RWPE1 (cell line): ENCODE data around the gene LCMT1.

Experiments
- CTCF ChIA-PET: fragments of 350-600 bp; sonication (Branson Sonifier 250); formaldehyde crosslinking; extraction: SDS; loops from one replicate; lab custom pipeline; 2021; lab: Yijun Ruan, JAX
- POLR2A ChIA-PET: fragments of 400-600 bp; formaldehyde crosslinking; extraction: SDS; loops from one replicate; lab custom pipeline; 2020; ENCODE audit warnings: antibody characterized with exemption; ENCODE audit not compliant: low non-redundant PET; lab: Yijun Ruan, JAX
- DNase-seq: peaks from one replicate; pipeline ENCODE4 v3.0.0; 2012; ENCODE audit warnings: low spot score
- H3K27ac ChIP-seq: fragments of 450-650 bp; 2 replicates; pipeline ENCODE4 v1.5.1; 2017
- TF ChIP-seq, protein P1 (sequence below): fragments of 450-650 bp; conservative IDR thresholded peaks from 2 replicates; pipeline ENCODE4 v1.5.1; 2017; ENCODE audit warnings: low read depth, mild to moderate bottlenecking

Gene LCMT1

DNA sequence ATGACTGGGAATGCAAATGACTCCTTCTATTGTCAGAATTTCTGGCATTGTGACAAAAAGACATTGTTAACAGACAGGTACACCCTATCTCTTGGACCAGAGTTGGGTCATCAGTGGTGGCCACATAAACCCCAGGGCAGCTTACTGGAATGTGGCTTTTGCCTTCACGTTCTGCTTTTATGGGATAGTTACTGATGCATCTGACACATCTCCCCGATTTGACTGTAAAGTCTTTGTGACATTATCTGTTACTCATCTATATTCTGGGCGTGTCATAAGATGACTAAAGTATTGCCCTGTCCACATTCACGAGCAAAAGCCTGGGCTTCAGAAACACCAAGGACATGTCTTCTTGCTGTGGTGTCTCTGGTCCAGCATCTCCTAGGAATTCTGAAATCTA, 86.5 kb downstream of the LCMT1 start:
- ChIA-PET POLR2A (no interaction called here), CTCF (no interaction called here)
- no peak overlapping the region for H3K27ac ChIP-seq
- TF ChIP-seq, protein P1, sequence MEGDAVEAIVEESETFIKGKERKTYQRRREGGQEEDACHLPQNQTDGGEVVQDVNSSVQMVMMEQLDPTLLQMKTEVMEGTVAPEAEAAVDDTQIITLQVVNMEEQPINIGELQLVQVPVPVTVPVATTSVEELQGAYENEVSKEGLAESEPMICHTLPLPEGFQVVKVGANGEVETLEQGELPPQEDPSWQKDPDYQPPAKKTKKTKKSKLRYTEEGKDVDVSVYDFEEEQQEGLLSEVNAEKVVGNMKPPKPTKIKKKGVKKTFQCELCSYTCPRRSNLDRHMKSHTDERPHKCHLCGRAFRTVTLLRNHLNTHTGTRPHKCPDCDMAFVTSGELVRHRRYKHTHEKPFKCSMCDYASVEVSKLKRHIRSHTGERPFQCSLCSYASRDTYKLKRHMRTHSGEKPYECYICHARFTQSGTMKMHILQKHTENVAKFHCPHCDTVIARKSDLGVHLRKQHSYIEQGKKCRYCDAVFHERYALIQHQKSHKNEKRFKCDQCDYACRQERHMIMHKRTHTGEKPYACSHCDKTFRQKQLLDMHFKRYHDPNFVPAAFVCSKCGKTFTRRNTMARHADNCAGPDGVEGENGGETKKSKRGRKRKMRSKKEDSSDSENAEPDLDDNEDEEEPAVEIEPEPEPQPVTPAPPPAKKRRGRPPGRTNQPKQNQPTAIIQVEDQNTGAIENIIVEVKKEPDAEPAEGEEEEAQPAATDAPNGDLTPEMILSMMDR, result no peak
- peak; percentile 12 for DNase-seq

DNA sequence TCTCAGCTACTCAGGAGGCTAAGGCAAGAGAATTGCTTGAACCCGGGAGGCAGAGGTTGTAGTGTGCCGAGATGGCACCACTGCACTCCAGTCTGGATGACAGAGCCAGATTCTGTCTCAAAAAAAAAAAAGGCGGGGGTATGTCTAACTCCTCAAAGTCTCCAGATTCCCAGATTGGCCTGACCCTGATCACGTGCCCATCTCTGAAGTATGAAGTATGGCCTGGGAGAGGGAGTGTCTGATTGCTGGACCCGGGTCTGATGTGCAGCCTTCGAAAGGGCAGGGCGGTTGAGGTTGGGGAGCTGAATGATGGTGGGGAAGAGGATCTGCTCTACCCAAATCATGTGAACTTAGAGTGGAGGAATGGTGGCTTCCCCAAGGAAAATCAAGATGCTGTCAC, 87.9 kb downstream of the LCMT1 start:
- CTCF ChIA-PET, result interaction anchor here (0.5 kb wide), 1 partner anchor 271 kb away, joined by 5 read pairs; no protein-coding TSS in a partner anchor
- TF ChIP-seq, protein P1, result no peak
- DNase-seq, result no peak
- H3K27ac ChIP-seq, result no peak overlapping the region
- POLR2A ChIA-PET, result no interaction called here

DNA sequence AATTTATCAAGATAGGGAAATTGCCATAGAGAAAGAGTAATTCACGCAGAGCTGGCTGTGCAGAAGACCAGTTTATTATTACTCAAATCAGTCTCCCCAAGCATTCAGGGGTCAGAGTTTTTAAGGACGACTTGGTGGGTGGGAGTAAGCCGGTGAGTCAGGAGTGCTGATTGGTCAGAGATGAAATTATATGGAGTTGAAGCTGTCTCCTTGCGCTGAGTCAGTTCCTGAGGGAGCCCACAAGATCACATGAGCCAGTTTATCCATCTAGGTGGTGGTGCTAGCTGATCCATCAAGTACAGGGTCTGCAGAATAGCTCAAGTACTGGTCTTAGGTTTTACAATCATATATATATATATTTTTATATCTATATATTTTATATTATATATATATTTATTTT, 99.2 kb downstream of the LCMT1 start:
- POLR2A ChIA-PET, result no interaction called here
- TF ChIP-seq, protein P1, result no peak
- CTCF ChIA-PET, result no interaction called here
- DNase-seq, result no peak
- no peak overlapping the region for H3K27ac ChIP-seq

DNA sequence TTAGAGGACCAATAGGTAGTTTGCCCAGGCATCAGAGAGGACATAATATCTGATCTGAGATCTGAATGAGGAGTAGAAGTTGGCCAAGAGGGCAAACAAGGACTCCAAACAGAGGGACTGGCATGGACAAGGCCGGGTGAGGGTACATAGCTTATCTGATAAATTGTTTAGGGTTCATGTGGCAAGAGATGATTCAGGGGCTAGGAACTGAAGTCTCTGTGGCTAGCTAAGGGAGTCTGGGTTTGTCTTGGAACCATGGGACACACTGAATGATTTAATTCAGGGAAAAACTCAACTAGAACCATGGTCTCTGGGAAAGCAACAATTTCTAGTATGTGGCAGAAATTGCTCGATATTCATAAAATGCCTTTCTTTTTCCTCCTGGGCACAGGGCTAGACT, 101.1 kb downstream of the LCMT1 start:
- no peak overlapping the region for H3K27ac ChIP-seq
- TF ChIP-seq, protein P1, result no peak
- CTCF ChIA-PET, result no interaction called here
- POLR2A ChIA-PET, result no interaction called here
- no peak for DNase-seq

DNA sequence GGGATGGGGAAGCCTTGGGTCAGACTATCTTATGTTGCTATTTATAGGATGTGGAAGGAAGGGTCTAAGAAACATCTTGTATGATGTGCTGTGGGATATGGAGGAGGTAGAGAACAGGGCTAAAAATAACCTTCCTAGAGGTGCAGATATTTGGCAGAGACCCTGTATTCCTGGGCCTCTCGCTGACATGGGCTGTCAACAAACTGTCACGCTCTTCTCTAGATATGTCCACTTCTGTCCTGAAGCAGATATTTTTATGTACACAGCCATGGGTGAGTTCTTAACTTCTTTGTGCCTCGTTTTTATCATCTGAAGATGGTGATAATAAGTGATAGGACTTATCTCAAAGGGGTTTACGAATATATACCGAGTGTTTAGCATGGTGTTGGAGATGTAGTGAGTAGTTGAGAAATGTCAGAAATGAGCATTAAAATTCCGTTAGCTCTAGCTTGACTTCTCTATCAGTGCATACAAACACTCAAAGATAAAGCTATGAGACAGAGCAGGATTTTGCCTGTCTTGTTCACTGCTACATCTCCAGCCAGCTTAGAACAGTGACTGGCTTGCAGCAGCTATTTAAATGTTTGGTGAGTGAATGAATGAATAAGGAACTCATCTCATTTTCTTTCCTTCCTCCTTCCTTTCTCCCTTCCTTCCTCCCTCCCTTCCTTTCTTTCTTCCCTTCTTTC, 102.3 kb downstream of the LCMT1 start:
- TF ChIP-seq, protein P1, result no peak
- DNase-seq, result no peak
- ChIA-PET CTCF (no interaction called here), POLR2A (no interaction called here)
- no peak overlapping the region for H3K27ac ChIP-seq

DNA sequence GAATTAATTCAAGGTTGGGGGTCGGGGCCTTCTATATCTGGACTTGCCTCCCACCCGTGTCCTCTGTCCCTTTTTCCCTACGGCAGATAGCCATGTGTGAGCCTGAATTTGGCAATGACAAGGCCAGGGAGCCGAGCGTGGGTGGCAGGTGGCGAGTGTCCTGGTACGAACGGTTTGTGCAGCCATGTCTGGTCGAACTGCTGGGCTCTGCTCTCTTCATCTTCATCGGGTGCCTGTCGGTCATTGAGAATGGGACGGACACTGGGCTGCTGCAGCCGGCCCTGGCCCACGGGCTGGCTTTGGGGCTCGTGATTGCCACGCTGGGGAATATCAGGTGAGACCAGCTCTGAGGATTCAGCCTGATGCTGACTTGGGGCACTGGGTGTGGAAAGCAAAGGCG, 105.6 kb downstream of the LCMT1 start:
- no peak overlapping the region for H3K27ac ChIP-seq
- CTCF ChIA-PET, result no interaction called here
- TF ChIP-seq, protein P1, result no peak
- DNase-seq, result no peak
- POLR2A ChIA-PET, result no interaction called here
